H1 (cell line): ENCODE data around the gene KLF16. TPM values are rescaled to one million over a fixed set of nuclear protein-coding genes. Genes with fewer than 3 reads are reported as not detected.

ENCODE experiments used
- GTF2F1 ChIP-seq: IDR thresholded peaks from 2 replicates; pipeline ENCODE4 v1.6.1; 2012; ENCODE audit warnings: low read depth, low read length, improper control_type of control experiment, borderline replicate concordance
- NANOG ChIP-seq: IDR thresholded peaks from 2 replicates; pipeline ENCODE4 v1.6.1; 2011; ENCODE audit warnings: low read length, low read depth, mild to moderate bottlenecking, inconsistent platforms; ENCODE audit not compliant: insufficient read depth, poor library complexity, severe bottlenecking
- RNF2 ChIP-seq: fragments of 200-900, 300-1000 bp; sonication (generic); IDR thresholded peaks from 2 replicates; pipeline ENCODE4 v1.7.1; 2016; ENCODE audit warnings: borderline replicate concordance, low read depth, mild to moderate bottlenecking, antibody characterized with exemption, low read length; ENCODE audit not compliant: poor library complexity, severe bottlenecking; ENCODE audit errors: missing control alignments
- SP2 ChIP-seq: IDR thresholded peaks from 2 replicates; pipeline ENCODE4 v1.6.1; 2012; ENCODE audit warnings: mild to moderate bottlenecking, low read length, inconsistent platforms
- polyA plus RNA-seq, 7 experiments: library from polyadenylated mRNA; depleted of rRNA in 3 of 7; stranded (reverse) in 5 of 7; unstranded in 2 of 7; fragments of >200 nt in 5 of 7; fragments of 200-250 nt in 2 of 7; gene quantifications; 1 replicate in 5 of 7; 2 replicates in 1 of 7; 4 replicates in 1 of 7; pipeline versions ENCODE4 v1.2.1 to v1.2.3, GENCODE V29; 2011 to 2013; ENCODE audit warnings: missing spikeins in 2 of 7, mixed read lengths in 2 of 7
- total RNA-seq: library from RNA; stranded (reverse); fragmentation: NEBNext Ultra II Directional; extraction: Animal tissue kit (Norgen Biotek cat#: 25700); gene quantifications from 2 replicates; pipeline ENCODE4 v1.2.1, GENCODE V29; 2021
- TF ChIP-seq, protein P1 (sequence below): IDR thresholded peaks from 2 replicates; pipeline ENCODE4 v1.6.1; 2011; ENCODE audit warnings: low read length, improper control_type of control experiment

Gene KLF16
- total and polyA plus RNA-seq, 2 of the 8 experiments (the other 6 are each of a cell fraction or from before 2014, with no cell fraction given), result 14.3 to 45.9 TPM

DNA sequence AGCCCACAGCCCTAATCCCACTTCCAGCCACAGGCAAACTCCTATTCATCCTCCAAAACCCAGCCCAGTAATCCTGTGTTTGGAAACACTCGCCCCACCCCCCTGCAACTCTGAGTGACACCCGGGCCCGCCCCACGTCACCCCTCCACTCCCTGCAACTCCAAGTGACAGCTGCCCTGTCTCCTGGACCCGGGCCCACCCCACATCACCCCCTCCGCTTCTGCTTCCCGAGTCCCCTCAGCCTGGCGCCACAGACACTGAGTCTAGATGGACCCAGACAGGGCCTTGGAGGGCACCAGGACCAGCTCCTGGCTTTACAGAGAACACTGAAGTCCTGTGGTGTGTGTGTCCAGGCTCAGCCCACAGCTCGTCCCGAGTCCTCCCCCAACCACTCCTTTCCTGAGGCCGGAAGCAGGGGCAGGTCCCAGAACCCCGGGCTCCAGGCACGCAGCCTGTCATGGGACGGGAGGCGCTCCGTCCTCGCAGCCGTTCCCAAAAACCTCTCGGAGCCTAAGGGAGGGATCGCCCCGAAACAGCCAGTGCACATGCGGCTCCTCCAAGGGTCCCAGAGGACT is 22.8 kb downstream of the KLF16 start (continued):
- TF ChIP-seq NANOG, result no peak
- TF ChIP-seq, protein P1, sequence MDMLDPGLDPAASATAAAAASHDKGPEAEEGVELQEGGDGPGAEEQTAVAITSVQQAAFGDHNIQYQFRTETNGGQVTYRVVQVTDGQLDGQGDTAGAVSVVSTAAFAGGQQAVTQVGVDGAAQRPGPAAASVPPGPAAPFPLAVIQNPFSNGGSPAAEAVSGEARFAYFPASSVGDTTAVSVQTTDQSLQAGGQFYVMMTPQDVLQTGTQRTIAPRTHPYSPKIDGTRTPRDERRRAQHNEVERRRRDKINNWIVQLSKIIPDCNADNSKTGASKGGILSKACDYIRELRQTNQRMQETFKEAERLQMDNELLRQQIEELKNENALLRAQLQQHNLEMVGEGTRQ, result no peak
- no peak for TF ChIP-seq RNF2
- TF ChIP-seq GTF2F1, result no peak
- TF ChIP-seq SP2, result no peak
